ENCODE results near the gene OTUD4.

DNA sequence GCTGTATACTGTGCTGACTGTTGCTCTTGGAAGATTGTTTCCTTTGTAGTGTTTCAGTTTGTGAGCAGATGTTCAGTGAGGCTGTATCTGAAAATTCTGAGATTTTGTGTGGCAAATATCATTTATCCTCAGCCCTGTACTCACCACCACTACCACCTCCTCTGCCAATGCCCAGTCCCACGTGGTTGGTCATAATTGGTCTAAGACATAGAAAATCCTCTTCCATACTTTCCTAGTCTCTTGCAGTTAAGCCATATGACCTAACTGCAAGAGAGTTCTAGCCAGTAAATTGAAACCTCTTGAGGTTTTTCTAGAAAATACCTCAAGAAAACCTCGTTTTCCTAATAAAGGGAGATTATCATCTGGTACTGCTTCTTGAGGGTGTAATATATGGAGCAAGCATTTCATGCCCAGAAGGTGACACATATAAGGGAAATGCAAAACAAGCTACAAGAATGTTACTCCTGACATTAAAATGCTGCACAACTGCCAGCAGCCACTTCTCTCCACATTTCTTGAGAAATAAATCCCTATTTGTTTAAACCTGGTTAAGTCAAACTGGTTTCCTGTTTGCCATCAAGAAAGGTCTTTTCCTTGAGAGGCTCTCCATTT is 49.5 kb downstream of the OTUD4 start:
- no peak for TF ChIP-seq POLR2A (IDR thresholded peaks at IDR 0.05)
- TF ChIP-seq, protein P1, sequence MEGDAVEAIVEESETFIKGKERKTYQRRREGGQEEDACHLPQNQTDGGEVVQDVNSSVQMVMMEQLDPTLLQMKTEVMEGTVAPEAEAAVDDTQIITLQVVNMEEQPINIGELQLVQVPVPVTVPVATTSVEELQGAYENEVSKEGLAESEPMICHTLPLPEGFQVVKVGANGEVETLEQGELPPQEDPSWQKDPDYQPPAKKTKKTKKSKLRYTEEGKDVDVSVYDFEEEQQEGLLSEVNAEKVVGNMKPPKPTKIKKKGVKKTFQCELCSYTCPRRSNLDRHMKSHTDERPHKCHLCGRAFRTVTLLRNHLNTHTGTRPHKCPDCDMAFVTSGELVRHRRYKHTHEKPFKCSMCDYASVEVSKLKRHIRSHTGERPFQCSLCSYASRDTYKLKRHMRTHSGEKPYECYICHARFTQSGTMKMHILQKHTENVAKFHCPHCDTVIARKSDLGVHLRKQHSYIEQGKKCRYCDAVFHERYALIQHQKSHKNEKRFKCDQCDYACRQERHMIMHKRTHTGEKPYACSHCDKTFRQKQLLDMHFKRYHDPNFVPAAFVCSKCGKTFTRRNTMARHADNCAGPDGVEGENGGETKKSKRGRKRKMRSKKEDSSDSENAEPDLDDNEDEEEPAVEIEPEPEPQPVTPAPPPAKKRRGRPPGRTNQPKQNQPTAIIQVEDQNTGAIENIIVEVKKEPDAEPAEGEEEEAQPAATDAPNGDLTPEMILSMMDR (IDR thresholded peaks at IDR 0.05): no peak
- TF ChIP-seq EP300 (IDR thresholded peaks at IDR 0.05; ENCODE audit: low read depth): no peak
- no peak for TF ChIP-seq POLR2AphosphoS5 (IDR thresholded peaks at IDR 0.05)
